GM12892 (cell line): ENCODE data around the gene NET1.

Experiments
- DNase-seq: peaks from one replicate; pipeline ENCODE4 v3.0.0; 2011; ENCODE audit not compliant: insufficient read length
- FAIRE-seq: peaks from 2 replicates; lab custom pipeline; 2011; peaks lifted over from hg19 to GRCh38; lab: Jason Lieb, UNC
- POLR2A ChIP-seq: IDR thresholded peaks from 2 replicates; pipeline ENCODE4 v1.6.1; 2011; ENCODE audit warnings: low read depth, low read length, control low read depth
- POLR2AphosphoS5 ChIP-seq: IDR thresholded peaks from 2 replicates; pipeline ENCODE4 v1.6.1; 2011; ENCODE audit warnings: low read depth, low read length, control low read depth
- TAF1 ChIP-seq: IDR thresholded peaks from 2 replicates; pipeline ENCODE4 v1.6.1; 2011; ENCODE audit warnings: low read depth, mild to moderate bottlenecking, control low read depth, low read length, borderline replicate concordance

NET1 gene

DNA sequence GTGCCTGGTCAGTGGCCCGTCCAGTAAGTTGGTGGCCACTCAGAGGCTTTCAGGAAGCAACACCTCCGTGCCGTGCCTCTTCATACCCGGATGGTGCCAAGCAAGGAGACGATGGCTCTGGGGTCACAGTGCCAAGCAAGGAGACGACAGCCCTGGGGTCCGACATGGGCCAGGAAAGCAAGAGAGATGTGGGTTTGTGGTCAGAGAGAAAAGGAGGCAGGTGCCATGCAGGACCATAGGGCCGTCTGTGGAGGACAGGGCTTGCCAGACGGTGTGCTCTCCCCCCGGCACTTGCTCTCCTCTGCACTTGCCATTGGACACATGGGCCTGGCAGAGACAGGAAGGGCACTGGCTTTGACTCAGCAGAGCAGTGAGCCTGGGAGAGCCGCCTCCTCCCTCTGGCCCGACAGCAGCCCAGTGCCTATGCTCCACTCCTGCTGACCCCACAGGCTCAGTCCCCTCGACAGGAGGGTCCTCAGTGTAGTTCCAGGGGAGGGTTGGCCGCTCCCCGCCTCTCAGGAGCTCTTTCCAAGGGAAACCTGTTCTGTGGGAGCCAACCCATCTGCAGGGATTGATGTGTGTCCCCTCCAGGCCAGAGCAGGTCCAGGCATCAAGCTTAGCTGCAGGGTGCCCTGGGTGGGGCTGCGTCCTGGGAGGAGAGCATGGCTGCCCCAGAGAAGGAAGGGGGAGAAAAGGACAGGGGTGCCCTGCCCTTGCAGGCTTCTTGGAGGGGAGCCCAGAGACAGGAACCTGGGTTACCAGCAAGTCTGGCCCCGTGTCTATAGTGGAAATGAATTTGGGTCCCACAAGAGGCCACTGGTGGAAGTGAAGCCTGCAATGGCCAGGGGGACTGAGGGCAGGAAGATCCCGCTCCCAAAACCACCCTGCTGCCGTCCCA, 94.6 kb downstream of the NET1 start:
- no peak for FAIRE-seq
- no peak for DNase-seq
- TF ChIP-seq POLR2A, result no peak
- TF ChIP-seq TAF1, result no peak
- TF ChIP-seq POLR2AphosphoS5, result no peak

GRCh38 chr10:5507649-5508131, 95.3 kb downstream of the NET1 start:
- TF ChIP-seq POLR2A (no peak), POLR2AphosphoS5 (no peak), TAF1 (no peak)
- no peak for FAIRE-seq
- no peak for DNase-seq

DNA sequence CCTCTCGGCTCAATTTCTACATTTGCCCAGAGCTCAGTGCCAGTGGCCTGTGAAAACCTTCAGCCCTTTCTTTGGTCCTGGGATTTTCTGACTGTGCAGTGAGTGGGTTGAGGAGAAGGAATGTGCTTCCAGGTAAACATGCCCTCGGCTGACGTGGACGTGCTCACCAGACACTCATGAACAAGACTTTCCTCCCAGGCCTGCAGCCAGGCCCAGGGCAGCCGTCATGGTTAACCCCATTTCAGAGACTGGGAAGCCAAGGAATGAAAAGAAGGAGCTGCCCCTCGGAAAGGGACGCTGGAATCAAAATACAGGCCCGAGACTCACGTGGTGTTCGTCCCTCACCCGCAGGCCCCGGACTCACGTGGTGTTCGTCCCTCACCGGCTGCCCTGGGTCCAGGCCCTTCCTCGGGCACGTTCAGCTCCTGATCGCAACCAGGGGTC, 95.8 kb downstream of the NET1 start:
- DNase-seq (no peak), FAIRE-seq (no peak)
- TF ChIP-seq POLR2A, result no peak
- no peak for TF ChIP-seq POLR2AphosphoS5
- TF ChIP-seq TAF1, result no peak
